Endothelial cell (in vitro differentiated cells): Measurements from ENCODE around the gene RAB31. TPM values are rescaled to one million over a fixed set of nuclear protein-coding genes. Genes with fewer than 3 reads are reported as not detected.
A peak's percentile ranks its signal among the peaks of the same experiment; 100 is the strongest.

ENCODE experiments used
- DNase-seq: peaks from one replicate; pipeline ENCODE4 v3.0.0; 2021; ENCODE audit warnings: low spot score
- H3K27ac Mint-ChIP-seq: one replicate; pipeline ENCODE4 v1.8.0; 2021; ENCODE audit warnings: mixed read lengths, inconsistent platforms; ENCODE audit not compliant: unreplicated experiment
- H3K27me3 Mint-ChIP-seq: one replicate; pipeline ENCODE4 v1.8.0; 2021; ENCODE audit warnings: mild to moderate bottlenecking, moderate library complexity, mixed read lengths, inconsistent platforms; ENCODE audit not compliant: unreplicated experiment
- H3K36me3 Mint-ChIP-seq: one replicate; pipeline ENCODE4 v1.8.0; 2021; ENCODE audit warnings: mild to moderate bottlenecking, low read depth, mixed read lengths, inconsistent platforms; ENCODE audit not compliant: unreplicated experiment
- H3K4me1 Mint-ChIP-seq: one replicate; pipeline ENCODE4 v1.8.0; 2021; ENCODE audit warnings: mild to moderate bottlenecking, mixed read lengths, inconsistent platforms; ENCODE audit not compliant: unreplicated experiment
- H3K4me3 Mint-ChIP-seq: one replicate; pipeline ENCODE4 v1.8.0; 2021; ENCODE audit warnings: mild to moderate bottlenecking, mixed read lengths, inconsistent platforms; ENCODE audit not compliant: unreplicated experiment
- H3K9me3 Mint-ChIP-seq: one replicate; pipeline ENCODE4 v1.8.0; 2021; ENCODE audit warnings: mixed read lengths, inconsistent platforms; ENCODE audit not compliant: unreplicated experiment
- CTCF ChIP-seq: fragments of 200-600 bp; sonication (generic); IDR thresholded peaks from one replicate; pipeline ENCODE4 v1.5.0; 2021; ENCODE audit warnings: antibody characterized with exemption; ENCODE audit not compliant: unreplicated experiment
- total RNA-seq: library from RNA; stranded (reverse); fragmentation: NEBNext Ultra II Directional; extraction: Animal tissue kit (Norgen Biotek cat#: 25700); gene quantifications from one replicate; pipeline ENCODE4 v1.2.1, GENCODE V29; 2021; ENCODE audit not compliant: unreplicated experiment

Gene RAB31
- total RNA-seq, 1 donor from 2014 or later: 88.8 TPM

DNA sequence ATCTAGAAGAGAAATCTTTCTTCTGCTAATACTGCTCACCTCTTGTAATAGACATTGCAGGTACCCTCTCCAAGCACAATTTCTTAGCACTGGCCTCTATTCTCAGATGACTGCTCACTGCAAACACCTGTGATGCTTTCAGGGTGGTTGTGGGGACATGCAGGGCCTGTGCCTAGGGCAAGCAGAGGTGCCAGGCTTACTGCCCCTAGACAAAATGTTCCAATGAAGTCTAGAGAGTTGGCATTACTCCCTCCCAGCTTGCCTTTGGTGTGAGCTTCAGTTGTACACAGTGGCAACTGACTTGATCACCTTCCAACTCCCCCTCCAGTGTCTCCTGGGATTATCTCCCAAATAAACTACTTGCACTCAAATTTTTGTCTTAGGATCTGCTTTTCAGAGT, 164.7 kb downstream of the RAB31 start:
- Mint-ChIP-seq H3K4me1 (peaks cover 42% of the 10 kb centered on the region), H3K27ac (no peak overlapping the region), H3K27me3 (peaks cover 5% of the 10 kb centered on the region), H3K36me3 (no peaks in the 10 kb centered on the region), H3K9me3 (no peaks in the 10 kb centered on the region), H3K4me3 (no peak overlapping the region)
- no peak for TF ChIP-seq CTCF
- no peak for DNase-seq

- H3K27ac Mint-ChIP-seq: no peak overlapping the region
- no peak overlapping the region for H3K4me3 Mint-ChIP-seq
- H3K27me3 Mint-ChIP-seq: peaks cover 5% of the 10 kb centered on the region
- no peaks in the 10 kb centered on the region for H3K9me3 Mint-ChIP-seq
- no peak for TF ChIP-seq CTCF
- no peaks in the 10 kb centered on the region for H3K36me3 Mint-ChIP-seq
- no peak for DNase-seq
- H3K4me1 Mint-ChIP-seq: peaks cover 30% of the 10 kb centered on the region
Measured at GRCh38 chr18:9874728-9875127, 166.6 kb downstream of the RAB31 start.

DNA sequence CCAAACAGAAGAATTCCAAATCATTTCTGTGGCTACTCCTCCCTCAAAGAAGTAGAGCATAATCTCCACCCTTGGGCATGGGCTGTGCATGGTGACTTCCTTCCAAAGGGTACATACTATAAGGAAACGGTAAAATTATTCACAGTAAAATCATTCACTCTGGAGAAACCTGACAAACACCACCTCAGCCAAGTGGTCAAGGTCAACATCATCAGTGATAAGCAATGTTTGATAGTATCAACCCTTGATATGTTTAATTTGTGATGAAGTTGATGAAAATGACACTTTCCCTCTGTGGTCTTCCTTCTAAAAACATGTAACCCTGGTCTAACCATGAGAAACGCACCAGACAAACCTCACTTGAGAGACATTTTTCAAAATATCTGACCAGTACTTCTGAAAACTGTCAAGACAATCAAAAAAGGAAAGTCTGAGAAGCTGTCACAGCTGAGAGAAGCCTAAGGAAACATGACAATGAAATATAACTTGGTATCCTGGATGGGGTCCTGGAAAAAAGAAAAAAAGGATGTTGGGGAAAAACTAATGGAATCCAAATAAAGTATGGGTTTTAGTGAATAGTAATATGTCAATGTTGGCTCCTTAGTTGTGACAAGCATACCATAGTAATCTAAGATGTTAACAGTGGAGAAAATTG, 168.2 kb downstream of the RAB31 start:
- H3K4me3 Mint-ChIP-seq: no peak overlapping the region
- peaks cover 16% of the 10 kb centered on the region for H3K4me1 Mint-ChIP-seq
- peak overlapping the region; percentile 97 for H3K27ac Mint-ChIP-seq
- DNase-seq: no peak
- H3K9me3 Mint-ChIP-seq: no peaks in the 10 kb centered on the region
- no peaks in the 10 kb centered on the region for H3K27me3 Mint-ChIP-seq
- H3K36me3 Mint-ChIP-seq: no peaks in the 10 kb centered on the region
- no peak for TF ChIP-seq CTCF

DNA sequence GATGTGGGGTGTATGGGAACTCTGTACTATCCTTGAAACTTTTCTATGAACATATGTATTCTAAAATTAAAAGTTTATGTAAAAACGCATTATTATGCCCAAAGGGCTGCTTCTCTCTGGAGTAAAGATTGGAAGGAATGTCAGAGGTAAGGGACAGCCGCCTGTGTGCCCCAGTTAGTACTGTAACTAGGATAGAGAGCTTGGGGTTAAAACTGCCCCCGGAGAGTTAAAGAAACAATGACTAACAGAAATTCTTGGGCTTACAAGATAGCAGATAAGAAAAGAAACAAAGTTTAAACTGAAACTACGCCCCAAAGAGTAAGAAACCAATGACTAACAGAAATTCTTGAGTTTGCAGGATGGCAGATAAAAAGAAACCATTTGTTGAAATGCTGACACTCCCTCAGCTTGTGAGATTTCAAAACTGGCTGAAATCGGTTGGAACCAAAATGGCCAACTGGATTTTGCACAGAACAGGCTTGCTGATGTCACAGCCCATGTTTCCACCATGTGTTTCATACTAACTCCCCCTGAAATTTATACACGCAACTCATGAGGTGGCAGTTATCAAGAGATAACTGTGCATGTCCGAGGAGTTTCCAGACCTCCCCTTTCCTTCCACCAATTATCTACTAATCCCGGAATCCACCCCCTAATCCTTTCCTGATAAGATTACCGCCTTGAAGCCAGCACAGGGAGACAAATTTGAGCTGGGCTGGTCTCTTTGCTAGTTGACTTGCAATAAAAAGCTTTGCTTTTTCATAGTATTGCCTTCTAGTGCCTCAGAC, 169.0 kb downstream of the RAB31 start:
- no peaks in the 10 kb centered on the region for H3K9me3 Mint-ChIP-seq
- peaks cover 13% of the 10 kb centered on the region for H3K4me1 Mint-ChIP-seq
- no peak for TF ChIP-seq CTCF
- no peak for DNase-seq
- peak overlapping the region; percentile 97 for H3K27ac Mint-ChIP-seq
- no peaks in the 10 kb centered on the region for H3K36me3 Mint-ChIP-seq
- H3K4me3 Mint-ChIP-seq: no peak overlapping the region
- no peaks in the 10 kb centered on the region for H3K27me3 Mint-ChIP-seq

DNA sequence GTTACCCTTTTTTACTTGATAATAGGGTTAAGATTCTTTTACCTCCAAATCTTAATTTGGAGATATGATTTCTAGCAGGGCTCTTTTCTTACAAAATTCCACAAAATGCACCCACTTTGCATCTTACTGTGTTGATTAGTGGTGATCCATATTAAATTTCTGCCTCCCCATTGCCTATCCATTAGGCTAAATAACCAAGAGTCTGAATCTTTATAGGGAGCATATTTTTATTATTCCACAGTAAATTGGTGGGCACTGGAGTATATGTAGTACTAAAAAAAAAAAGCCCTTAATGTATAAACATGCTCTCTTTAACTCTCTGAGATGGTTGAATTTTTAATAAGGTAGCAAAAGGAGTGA, 169.5 kb downstream of the RAB31 start:
- Mint-ChIP-seq H3K27ac (peak overlapping the region; percentile 97), H3K36me3 (no peaks in the 10 kb centered on the region), H3K9me3 (no peaks in the 10 kb centered on the region), H3K27me3 (no peaks in the 10 kb centered on the region), H3K4me1 (peaks cover 13% of the 10 kb centered on the region), H3K4me3 (no peak overlapping the region)
- DNase-seq: no peak
- TF ChIP-seq CTCF: no peak
